IMR-90 (cell line): ENCODE measurements around the gene JSRP1. TPM values are rescaled to one million over a fixed set of nuclear protein-coding genes. Genes with fewer than 3 reads are reported as not detected.

Experiments
- ATAC-seq: fragments of 200-7000 bp; cut with Tn5 transposase; 2 replicates; pipeline ENCODE4 v1.9.1; 2020; ENCODE audit warnings: low read depth, mild to moderate bottlenecking, moderate library complexity
- BruUV-seq: library from RNA; stranded (reverse); fragments of 400-500 nt; replicated peaks from 2 replicates; lab custom pipeline; 2021; lab: Mats Ljungman, UMichigan
- CTCF ChIA-PET: fragments of 300-600 bp; formaldehyde crosslinking; extraction: SDS; loops from one replicate; lab custom pipeline; 2021; ENCODE audit warnings: antibody characterized with exemption; lab: Yijun Ruan, JAX
- POLR2A ChIA-PET: fragments of 300-600 bp; sonication (Branson Sonifier 250); formaldehyde crosslinking; loops from one replicate; lab custom pipeline; 2022; ENCODE audit warnings: antibody characterized with exemption; ENCODE audit not compliant: unreplicated experiment; lab: Charles Lee
- DNase-seq: peaks from one replicate; pipeline ENCODE4 v3.0.0; 2013
- H2AFZ ChIP-seq: replicated peaks from 2 replicates; pipeline ENCODE3; 2013; ENCODE audit warnings: low read length, mild to moderate bottlenecking; ENCODE audit not compliant: poor library complexity
- H2AK5ac ChIP-seq: 2 replicates; pipeline ENCODE4 v1.6.1; 2013; ENCODE audit warnings: low read depth, low read length, inconsistent platforms
- H2AK9ac ChIP-seq: replicated peaks from 2 replicates; pipeline ENCODE3; 2013; ENCODE audit warnings: mild to moderate bottlenecking, low read depth, low read length, moderate library complexity; ENCODE audit not compliant: poor library complexity
- H2BK120ac ChIP-seq: 2 replicates; pipeline ENCODE4 v1.6.1; 2013; ENCODE audit warnings: low read depth, low read length, inconsistent platforms
- H2BK15ac ChIP-seq: 3 replicates; pipeline ENCODE4 v1.6.1; 2013; ENCODE audit warnings: low read depth, low read length, inconsistent platforms
- H2BK20ac ChIP-seq: 2 replicates; pipeline ENCODE4 v1.6.1; 2013; ENCODE audit warnings: low read depth, mild to moderate bottlenecking, inconsistent platforms, low read length, moderate library complexity
- H2BK5ac ChIP-seq: 2 replicates; pipeline ENCODE4 v1.6.1; 2013; ENCODE audit warnings: mild to moderate bottlenecking, low read depth, low read length, inconsistent platforms; ENCODE audit not compliant: poor library complexity, severe bottlenecking
- H3K14ac ChIP-seq: replicated peaks from 2 replicates; pipeline ENCODE4 v1.6.1; 2013; ENCODE audit warnings: low read depth, low read length, inconsistent platforms
- H3K18ac ChIP-seq: 2 replicates; pipeline ENCODE4 v1.6.1; 2013; ENCODE audit warnings: low read depth, low read length, control low read depth
- H3K23ac ChIP-seq: 2 replicates; pipeline ENCODE4 v1.6.1; 2013; ENCODE audit warnings: low read depth, low read length, inconsistent platforms
- H3K27ac ChIP-seq: 2 replicates; pipeline ENCODE4 v1.5.1; 2013; ENCODE audit warnings: mild to moderate bottlenecking, control low read depth, low read length; ENCODE audit not compliant: insufficient read depth
- H3K27me3 ChIP-seq: 2 replicates; pipeline ENCODE4 v1.6.1; 2013; ENCODE audit warnings: low read length; ENCODE audit not compliant: control insufficient read depth, insufficient read depth
- H3K36me3 ChIP-seq: 2 replicates; pipeline ENCODE4 v1.6.1; 2013; ENCODE audit warnings: low read length, mixed read lengths; ENCODE audit not compliant: control insufficient read depth, insufficient read depth
- H3K4ac ChIP-seq: 2 replicates; pipeline ENCODE4 v1.6.1; 2013; ENCODE audit warnings: low read depth, low read length, inconsistent platforms
- H3K4me1 ChIP-seq: 2 replicates; pipeline ENCODE4 v1.6.1; 2013; ENCODE audit warnings: low read length, mixed read lengths; ENCODE audit not compliant: control insufficient read depth, insufficient read depth
- H3K4me2 ChIP-seq: 2 replicates; pipeline ENCODE4 v1.6.1; 2013; ENCODE audit warnings: low read depth, mild to moderate bottlenecking, control low read depth, low read length, moderate library complexity
- H3K4me3 ChIP-seq: 2 replicates; pipeline ENCODE4 v1.5.1; 2013; ENCODE audit warnings: low read depth, mild to moderate bottlenecking, control low read depth, low read length, moderate library complexity; ENCODE audit not compliant: insufficient read depth
- H3K56ac ChIP-seq: 2 replicates; pipeline ENCODE4 v1.6.1; 2013; ENCODE audit warnings: low read length, inconsistent platforms; ENCODE audit not compliant: insufficient read depth; ENCODE audit errors: extremely low read depth
- H3K79me1 ChIP-seq, 2 experiments: 2 replicates each; pipeline ENCODE4 v1.6.1; 2013; ENCODE audit warnings: low read length in 2 of 2, inconsistent platforms in 1 of 2, low read depth in 1 of 2
- H3K9ac ChIP-seq: 2 replicates; pipeline ENCODE4 v1.6.1; 2013; ENCODE audit warnings: low read depth, low read length, control low read depth
- H3K9me1 ChIP-seq: 2 replicates; pipeline ENCODE4 v1.6.1; 2013; ENCODE audit warnings: low read length, inconsistent platforms; ENCODE audit not compliant: insufficient read depth
- H3K9me3 ChIP-seq: 2 replicates; pipeline ENCODE4 v1.6.1; 2013; ENCODE audit warnings: low read length; ENCODE audit not compliant: control insufficient read depth, insufficient read depth
- H4K20me1 ChIP-seq: 2 replicates; pipeline ENCODE4 v1.6.1; 2013; ENCODE audit warnings: low read length, inconsistent platforms; ENCODE audit not compliant: insufficient read depth
- H4K5ac ChIP-seq: 2 replicates; pipeline ENCODE4 v1.6.1; 2013; ENCODE audit warnings: mild to moderate bottlenecking, low read depth, low read length, control low read depth
- H4K8ac ChIP-seq, 2 experiments: 2 replicates each; pipeline ENCODE4 v1.6.1; 2013; ENCODE audit warnings: low read depth in 2 of 2, low read length in 2 of 2, control low read depth in 1 of 2, inconsistent platforms in 1 of 2
- H4K91ac ChIP-seq: 2 replicates; pipeline ENCODE4 v1.6.1; 2013; ENCODE audit warnings: low read depth, low read length, inconsistent platforms; ENCODE audit not compliant: insufficient read depth
- BHLHE40 ChIP-seq: fragments of 150-350 bp; IDR thresholded peaks from 2 replicates; pipeline ENCODE4 v1.6.1; 2016; ENCODE audit warnings: mild to moderate bottlenecking, low read depth, low read length
- CEBPB ChIP-seq: IDR thresholded peaks from 2 replicates; pipeline ENCODE4 v1.6.1; 2012; ENCODE audit warnings: low read depth, low read length, improper control_type of control experiment
- CTCF ChIP-seq: conservative IDR thresholded peaks from 2 replicates; pipeline ENCODE4 v1.5.1; 2012; ENCODE audit warnings: mild to moderate bottlenecking, low read depth, low read length, improper control_type of control experiment
- ELK1 ChIP-seq: fragments of 150-350 bp; IDR thresholded peaks from 2 replicates; pipeline ENCODE4 v1.6.1; 2016; ENCODE audit warnings: low read depth, mild to moderate bottlenecking, low read length, moderate library complexity, borderline replicate concordance
- FOS ChIP-seq: fragments of 150-350 bp; IDR thresholded peaks from 2 replicates; pipeline ENCODE4 v1.6.1; 2016; ENCODE audit warnings: low read depth, low read length
- MAFK ChIP-seq: IDR thresholded peaks from 2 replicates; pipeline ENCODE4 v1.6.1; 2012; ENCODE audit warnings: low read depth, low read length, improper control_type of control experiment
- MAZ ChIP-seq: IDR thresholded peaks from 2 replicates; pipeline ENCODE4 v1.6.1; 2012; ENCODE audit warnings: low read depth, mild to moderate bottlenecking, low read length, improper control_type of control experiment, moderate library complexity, borderline replicate concordance
- MXI1 ChIP-seq: IDR thresholded peaks from 2 replicates; pipeline ENCODE4 v1.6.1; 2012; ENCODE audit warnings: low read depth, mild to moderate bottlenecking, low read length, moderate library complexity, borderline replicate concordance
- NFE2L2 ChIP-seq: fragments of 150-350 bp; IDR thresholded peaks from 2 replicates; pipeline ENCODE4 v1.6.1; 2016; ENCODE audit warnings: low read depth, mild to moderate bottlenecking, low read length
- POLR2A ChIP-seq: IDR thresholded peaks from 2 replicates; pipeline ENCODE4 v1.6.1; 2012; ENCODE audit warnings: mild to moderate bottlenecking, low read depth, low read length
- RAD21 ChIP-seq: IDR thresholded peaks from 2 replicates; pipeline ENCODE4 v1.6.1; 2012; ENCODE audit warnings: low read length, improper control_type of control experiment
- RCOR1 ChIP-seq: IDR thresholded peaks from 2 replicates; pipeline ENCODE4 v1.6.1; 2012; ENCODE audit warnings: mild to moderate bottlenecking, low read length, improper control_type of control experiment; ENCODE audit not compliant: insufficient replicate concordance
- RFX5 ChIP-seq: IDR thresholded peaks from 2 replicates; pipeline ENCODE4 v1.8.0; 2012; ENCODE audit warnings: low read depth, mild to moderate bottlenecking, low read length, moderate library complexity
- SMC3 ChIP-seq: fragments of 150-350 bp; IDR thresholded peaks from 2 replicates; pipeline ENCODE4 v1.6.1; 2016; ENCODE audit warnings: low read depth, mild to moderate bottlenecking, antibody characterized with exemption, low read length, moderate library complexity
- USF2 ChIP-seq: fragments of 150-350 bp; IDR thresholded peaks from 2 replicates; pipeline ENCODE4 v1.6.1; 2017; ENCODE audit warnings: mild to moderate bottlenecking, antibody characterized with exemption, low read length, low read depth
- WGBS, 2 experiments: methylation state at CpG; one replicate each; pipeline versions ENCODE4 v1.1.5 to v1.1.7; 2013; ENCODE audit warnings: missing lambda C conversion rate in 2 of 2; ENCODE audit not compliant: insufficient read length in 1 of 2; ENCODE audit errors: extremely low coverage in 2 of 2; 5-methylcytosine and 5-hydroxymethylcytosine counted together
- dilution Hi-C: fragments of 300-500 bp; cut with HindIII; formaldehyde crosslinking; loops from one replicate; pipeline ENCODE4 v1.14.3; 2018; ENCODE audit warnings: low sequenced_read_pairs; ENCODE audit not compliant: unreplicated experiment
- in situ Hi-C: fragments of 300-500 bp; cut with MboI; formaldehyde crosslinking; loops from 3 replicates; pipeline ENCODE4 v1.14.3; 2019; ENCODE audit warnings: low sequenced_read_pairs, inconsistent platforms, mixed read lengths
- intact Hi-C: fragments of 100-400 bp; cut with micrococcal nuclease; formaldehyde crosslinking; loops from 2 replicates; pipeline ENCODE4 v1.10.0; 2022
- polyA plus RNA-seq, 3 experiments: library from polyadenylated mRNA; depleted of rRNA; stranded (reverse); fragments of >200 nt; gene quantifications; 2 replicates each; pipeline ENCODE4 v1.2.3, GENCODE V29; 2012; ENCODE audit warnings: low replicate concordance in 1 of 3
- total RNA-seq: library from RNA; depleted of rRNA; stranded (reverse); fragments of >200 nt; gene quantifications from 2 replicates; pipeline ENCODE4 v1.2.3, GENCODE V29; 2012

JSRP1 gene
- total and polyA plus RNA-seq, 2 of the 4 experiments (the other 2 are of a cell fraction): not detected

- Histone ChIP-seq H3K4ac (no peak overlapping the region), H3K23ac (no peak overlapping the region), H3K9me3 (no peaks in the 10 kb centered on the region), H2BK5ac (no peak overlapping the region), H3K27me3 (peaks cover 29% of the 10 kb centered on the region), H3K27ac (no peak overlapping the region), H3K4me3 (no peak overlapping the region), H2BK15ac (no peak overlapping the region), H2AK5ac (no peak overlapping the region), H3K79me1 (peaks cover 0 to 22% of the 10 kb centered on the region in 2 experiments; a peak in 1 of 4 replicates), H2AFZ (no peak overlapping the region), H4K8ac (no peak overlapping the region), H3K14ac (no peak overlapping the region), H4K91ac (no peak overlapping the region), H3K18ac (no peak overlapping the region), H4K5ac (no peak overlapping the region), H3K9me1 (no peaks in the 10 kb centered on the region), H3K56ac (no peak overlapping the region), H2BK20ac (no peak overlapping the region), H3K4me1 (peaks cover 4% of the 10 kb centered on the region; the same call in 1 of the 2 replicates), H2BK120ac (no peak overlapping the region), H3K36me3 (peaks cover 52% of the 10 kb centered on the region), H3K9ac (no peak overlapping the region), H4K20me1 (peaks cover 55% of the 10 kb centered on the region), H3K4me2 (no peak overlapping the region), H2AK9ac (no peak overlapping the region)
- dilution Hi-C loops: no loop called here
- DNase-seq: no peak
- intact Hi-C loops: no loop called here
- no peak for ATAC-seq
- WGBS, 2 experiments: 95% methylated on average over 4 of the region's 21 CpGs; no CpG with 5 or more reads in 1 of the 2 experiments
- ChIA-PET CTCF (no interaction called here), POLR2A (no interaction called here)
- TSS peak; percentile 92 for BruUV-seq
- in situ Hi-C loops: no loop called here
- TF ChIP-seq RAD21 (no peak), USF2 (no peak), SMC3 (no peak), RCOR1 (no peak), ELK1 (no peak), MAFK (no peak), RFX5 (no peak), CEBPB (no peak), NFE2L2 (no peak), POLR2A (no peak), CTCF (no peak), MAZ (no peak), FOS (no peak), MXI1 (no peak), BHLHE40 (no peak)
Measured at GRCh38 chr19:2248136-2249009, 7.8 kb downstream of the JSRP1 start.
